Transverse colon (tissue), 3 donors: Measurements from ENCODE around the gene NECTIN1.

ENCODE experiments used
- POLR2A ChIP-seq: fragments of 450-650 bp; IDR thresholded peaks from one replicate; pipeline ENCODE4 v1.6.1; 2016; ENCODE audit warnings: antibody characterized with exemption, mild to moderate bottlenecking, moderate library complexity
- TF ChIP-seq, protein P1 (sequence below), 5 experiments: fragments of 200-600 bp in 3 of 5; fragments of 450-650 bp in 2 of 5; sonication (generic) in 3 of 5; IDR thresholded peaks; 1 replicate in 2 of 5; 2 replicates in 3 of 5; pipeline ENCODE4 v1.5.1; 2016 to 2017; ENCODE audit warnings: antibody characterized with exemption in 5 of 5, inconsistent platforms in 3 of 5, mild to moderate bottlenecking in 2 of 5, moderate library complexity in 1 of 5

DNA sequence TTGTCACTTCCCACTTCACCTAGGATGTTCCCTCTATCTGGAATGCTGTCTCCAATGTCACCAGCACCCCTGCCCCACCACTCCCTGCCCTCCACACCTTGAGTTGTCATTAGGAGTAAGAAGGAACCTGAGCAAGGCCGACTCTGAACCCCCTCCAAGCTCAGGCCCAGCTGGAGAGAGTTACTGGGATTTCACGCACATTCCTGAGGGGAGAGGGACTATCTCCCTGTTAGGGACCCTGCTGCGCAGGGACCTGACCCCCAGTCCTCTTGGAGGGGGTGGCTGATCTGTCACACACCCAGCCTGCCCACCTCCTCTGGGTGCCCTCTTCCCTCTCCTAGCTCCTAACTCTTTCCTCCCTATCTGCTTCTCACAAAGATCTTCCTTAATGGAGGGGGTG is 81.7 kb downstream of the NECTIN1 start:
- no peak for TF ChIP-seq POLR2A
- TF ChIP-seq, protein P1, sequence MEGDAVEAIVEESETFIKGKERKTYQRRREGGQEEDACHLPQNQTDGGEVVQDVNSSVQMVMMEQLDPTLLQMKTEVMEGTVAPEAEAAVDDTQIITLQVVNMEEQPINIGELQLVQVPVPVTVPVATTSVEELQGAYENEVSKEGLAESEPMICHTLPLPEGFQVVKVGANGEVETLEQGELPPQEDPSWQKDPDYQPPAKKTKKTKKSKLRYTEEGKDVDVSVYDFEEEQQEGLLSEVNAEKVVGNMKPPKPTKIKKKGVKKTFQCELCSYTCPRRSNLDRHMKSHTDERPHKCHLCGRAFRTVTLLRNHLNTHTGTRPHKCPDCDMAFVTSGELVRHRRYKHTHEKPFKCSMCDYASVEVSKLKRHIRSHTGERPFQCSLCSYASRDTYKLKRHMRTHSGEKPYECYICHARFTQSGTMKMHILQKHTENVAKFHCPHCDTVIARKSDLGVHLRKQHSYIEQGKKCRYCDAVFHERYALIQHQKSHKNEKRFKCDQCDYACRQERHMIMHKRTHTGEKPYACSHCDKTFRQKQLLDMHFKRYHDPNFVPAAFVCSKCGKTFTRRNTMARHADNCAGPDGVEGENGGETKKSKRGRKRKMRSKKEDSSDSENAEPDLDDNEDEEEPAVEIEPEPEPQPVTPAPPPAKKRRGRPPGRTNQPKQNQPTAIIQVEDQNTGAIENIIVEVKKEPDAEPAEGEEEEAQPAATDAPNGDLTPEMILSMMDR (IDR thresholded peaks at IDR 0.05), result no peak
